ENCODE results near the gene TULP4. TPM values are rescaled to one million over a fixed set of nuclear protein-coding genes. Genes with fewer than 3 reads are reported as not detected.
"Not testable (repeated sequence)": the region's sequence is repeated elsewhere in the genome, so short reads cannot be mapped to it uniquely, and the experiment has no call there.

Gene TULP4
- total and polyA plus RNA-seq, 4 donors: 30.9 to 403 (median 84.8) TPM

DNA sequence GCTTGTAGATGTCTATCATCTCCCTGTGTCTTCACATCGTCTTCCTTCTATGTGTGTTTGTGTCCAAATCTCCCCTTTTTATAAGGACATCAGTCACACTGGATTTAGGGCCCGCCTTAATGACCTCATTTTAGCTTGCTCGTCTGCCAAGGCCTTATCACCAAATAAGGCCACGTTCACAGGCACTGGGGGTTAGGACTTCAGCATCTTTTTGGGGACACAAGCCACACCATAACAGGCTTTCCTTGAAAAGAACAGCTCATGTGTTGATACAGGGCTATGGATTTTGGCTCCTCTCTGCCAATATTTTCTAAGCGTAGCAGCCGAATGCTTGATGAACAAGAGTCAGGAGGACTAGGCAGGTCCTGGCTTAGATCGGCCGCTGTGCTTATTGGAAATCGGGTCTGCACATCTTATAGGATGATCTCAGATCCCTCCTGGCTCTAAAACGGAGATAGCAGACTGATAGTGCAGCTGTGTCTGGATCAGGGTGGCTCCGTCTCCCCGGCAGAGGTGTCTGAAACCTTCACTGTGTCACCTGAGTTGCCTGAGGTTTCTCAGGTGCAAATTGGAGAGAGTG lies 231.4 kb downstream of the TULP4 start:
- Histone ChIP-seq H3K4me1 (ENCODE audit: control insufficient read depth, insufficient read depth, low read length) (peaks cover 23% of the 10 kb centered on the region), H3K27ac (ENCODE audit: low read depth, low read length) (no peak overlapping the region), H3K9me3 (ENCODE audit: control insufficient read depth, insufficient read depth, low read length) (no peaks in the 10 kb centered on the region), H3K36me3 (ENCODE audit: control insufficient read depth, insufficient read depth, low read length) (peaks cover 15% of the 10 kb centered on the region), H3K4me3 (ENCODE audit: low read depth, low read length) (no peak overlapping the region), H3K27me3 (ENCODE audit: control insufficient read depth, insufficient read depth, low read length) (no peaks in the 10 kb centered on the region)
- WGBS (ENCODE audit: insufficient coverage): 90% methylated on average over 12 of the region's 12 CpGs
- no peak for DNase-seq (ENCODE audit: low read depth in 4 of 6, low spot score in 6 of 6)

DNA sequence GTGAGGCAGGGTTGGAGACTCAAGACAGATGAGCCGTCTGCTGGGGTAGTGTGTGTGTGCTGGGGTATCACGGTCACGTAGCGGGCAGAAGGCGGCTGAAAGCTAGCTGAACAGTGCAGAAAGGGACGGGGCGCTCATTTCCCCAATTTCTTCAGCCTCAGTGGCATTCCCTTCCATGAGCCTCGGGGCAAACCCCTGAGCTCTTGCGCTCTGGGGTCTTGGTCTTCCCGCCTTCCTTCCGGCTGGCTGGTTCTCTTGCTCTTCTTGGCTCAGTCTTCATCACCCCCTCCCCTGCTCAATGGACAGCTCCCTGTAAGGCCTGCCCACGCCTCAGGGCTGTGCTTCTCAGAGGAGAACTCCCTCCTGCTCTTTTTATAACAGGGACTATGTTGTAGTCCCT lies 232.2 kb downstream of the TULP4 start:
- Histone ChIP-seq H3K4me1 (ENCODE audit: control insufficient read depth, insufficient read depth, low read length) (peaks cover 27% of the 10 kb centered on the region), H3K4me3 (ENCODE audit: low read depth, low read length) (no peak overlapping the region), H3K27me3 (ENCODE audit: control insufficient read depth, insufficient read depth, low read length) (no peaks in the 10 kb centered on the region), H3K27ac (ENCODE audit: low read depth, low read length) (no peak overlapping the region), H3K36me3 (ENCODE audit: control insufficient read depth, insufficient read depth, low read length) (peaks cover 15% of the 10 kb centered on the region), H3K9me3 (ENCODE audit: control insufficient read depth, insufficient read depth, low read length) (no peaks in the 10 kb centered on the region)
- WGBS (ENCODE audit: insufficient coverage): 84% methylated on average over 9 of the region's 12 CpGs
- no peak for DNase-seq (ENCODE audit: low read depth in 4 of 6, low spot score in 6 of 6)

DNA sequence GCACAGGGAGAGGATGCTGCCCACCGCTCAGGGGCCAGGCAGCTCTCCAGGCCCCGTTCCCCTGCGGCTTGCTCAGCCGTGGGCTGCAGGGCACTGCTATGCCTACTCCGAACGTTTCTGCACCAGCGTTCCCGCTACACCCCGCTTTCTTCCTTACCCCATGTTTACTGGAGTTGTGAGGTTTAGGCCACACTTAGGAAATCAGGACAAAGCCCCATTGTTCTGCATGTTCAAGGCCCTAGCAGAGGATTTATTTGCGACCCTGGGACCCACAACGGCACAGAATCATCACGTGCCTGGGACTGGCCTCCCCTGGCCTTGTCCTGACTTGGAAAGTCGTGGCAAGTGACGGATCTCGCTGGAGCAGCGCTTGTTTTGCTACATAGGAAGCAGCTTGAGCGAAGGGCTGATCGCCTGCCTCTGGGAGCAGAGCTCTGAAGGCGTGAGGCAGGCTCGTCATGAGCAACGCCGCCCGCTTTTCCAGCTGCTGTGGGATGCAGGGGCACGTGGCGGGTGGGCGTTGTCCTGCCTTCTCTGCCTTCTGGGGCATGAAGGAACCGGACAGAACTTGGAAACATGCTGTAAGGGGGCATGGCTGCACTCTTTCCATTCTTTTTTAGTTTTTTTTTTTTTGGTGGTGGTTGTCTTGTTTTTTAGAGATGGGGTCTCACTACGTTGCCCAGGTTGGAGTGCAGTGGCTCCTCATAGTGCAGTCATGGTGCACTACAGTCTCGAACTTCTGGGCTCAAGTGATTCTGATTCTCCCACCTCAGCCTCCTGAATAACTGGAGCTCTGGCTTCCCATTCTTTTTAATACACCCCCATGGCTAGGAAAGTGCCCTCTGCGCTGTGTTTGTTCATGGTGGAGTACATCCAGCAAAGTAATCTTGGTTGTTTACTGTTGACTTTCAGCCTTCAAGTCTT lies 233.0 kb downstream of the TULP4 start:
- no peak for DNase-seq (ENCODE audit: low read depth in 4 of 6, low spot score in 6 of 6)
- Histone ChIP-seq H3K27me3 (ENCODE audit: control insufficient read depth, insufficient read depth, low read length) (no peaks in the 10 kb centered on the region), H3K36me3 (ENCODE audit: control insufficient read depth, insufficient read depth, low read length) (peaks cover 14% of the 10 kb centered on the region), H3K4me1 (ENCODE audit: control insufficient read depth, insufficient read depth, low read length) (peaks cover 26% of the 10 kb centered on the region), H3K27ac (ENCODE audit: low read depth, low read length) (no peak overlapping the region), H3K9me3 (ENCODE audit: control insufficient read depth, insufficient read depth, low read length) (no peaks in the 10 kb centered on the region), H3K4me3 (ENCODE audit: low read depth, low read length) (no peak overlapping the region)
- 79% methylated on average over 28 of the region's 30 CpGs for WGBS (ENCODE audit: insufficient coverage)

DNA sequence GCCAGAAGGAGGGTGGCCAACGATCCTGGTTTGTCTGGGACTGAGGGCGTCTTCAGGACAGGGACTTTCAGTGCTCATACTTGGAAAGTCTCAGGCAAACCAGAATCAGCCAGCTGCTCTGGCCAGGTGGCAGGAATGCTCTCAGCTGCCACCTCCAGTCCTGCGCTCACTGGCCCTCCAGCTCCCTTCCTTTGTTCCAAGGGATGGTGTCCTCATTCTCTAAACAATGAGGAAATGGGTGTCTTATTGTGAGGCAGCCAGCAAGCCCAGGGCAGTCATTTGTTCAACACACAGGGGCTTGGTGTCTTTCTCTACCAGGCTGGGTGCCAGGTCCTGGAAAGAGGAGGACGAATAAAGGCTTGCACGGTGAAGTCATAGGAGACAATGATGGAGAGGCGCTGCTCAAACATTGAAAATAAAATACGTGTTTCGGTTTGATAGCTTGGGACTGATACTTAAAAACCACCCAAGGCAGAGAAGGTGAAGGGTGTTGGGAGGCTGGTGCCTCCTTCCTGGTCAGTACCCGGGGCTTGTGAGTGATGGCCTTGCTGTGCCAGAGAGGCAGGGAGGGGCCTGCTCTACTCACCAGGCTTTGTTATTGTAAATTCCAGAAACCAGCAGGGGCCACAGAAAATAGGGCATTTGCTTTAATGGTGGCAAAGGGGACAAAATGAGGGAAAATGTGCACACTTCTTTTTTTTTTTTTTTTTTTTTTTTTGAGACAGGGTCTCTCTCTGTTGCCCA lies 236.3 kb downstream of the TULP4 start:
- 45% methylated on average over 7 of the region's 9 CpGs for WGBS (ENCODE audit: insufficient coverage)
- H3K4me3 ChIP-seq (ENCODE audit: low read depth, low read length): no peak overlapping the region
- H3K27ac ChIP-seq (ENCODE audit: low read depth, low read length): no peak overlapping the region
- H3K9me3 ChIP-seq (ENCODE audit: control insufficient read depth, insufficient read depth, low read length): no peaks in the 10 kb centered on the region
- peaks cover 24% of the 10 kb centered on the region for H3K4me1 ChIP-seq (ENCODE audit: control insufficient read depth, insufficient read depth, low read length)
- H3K27me3 ChIP-seq (ENCODE audit: control insufficient read depth, insufficient read depth, low read length): no peaks in the 10 kb centered on the region
- H3K36me3 ChIP-seq (ENCODE audit: control insufficient read depth, insufficient read depth, low read length): peaks cover 10% of the 10 kb centered on the region
- peak in 2 of 6 donors; percentile 55 to 69 for DNase-seq (ENCODE audit: low read depth in 4 of 6, low spot score in 6 of 6)

DNA sequence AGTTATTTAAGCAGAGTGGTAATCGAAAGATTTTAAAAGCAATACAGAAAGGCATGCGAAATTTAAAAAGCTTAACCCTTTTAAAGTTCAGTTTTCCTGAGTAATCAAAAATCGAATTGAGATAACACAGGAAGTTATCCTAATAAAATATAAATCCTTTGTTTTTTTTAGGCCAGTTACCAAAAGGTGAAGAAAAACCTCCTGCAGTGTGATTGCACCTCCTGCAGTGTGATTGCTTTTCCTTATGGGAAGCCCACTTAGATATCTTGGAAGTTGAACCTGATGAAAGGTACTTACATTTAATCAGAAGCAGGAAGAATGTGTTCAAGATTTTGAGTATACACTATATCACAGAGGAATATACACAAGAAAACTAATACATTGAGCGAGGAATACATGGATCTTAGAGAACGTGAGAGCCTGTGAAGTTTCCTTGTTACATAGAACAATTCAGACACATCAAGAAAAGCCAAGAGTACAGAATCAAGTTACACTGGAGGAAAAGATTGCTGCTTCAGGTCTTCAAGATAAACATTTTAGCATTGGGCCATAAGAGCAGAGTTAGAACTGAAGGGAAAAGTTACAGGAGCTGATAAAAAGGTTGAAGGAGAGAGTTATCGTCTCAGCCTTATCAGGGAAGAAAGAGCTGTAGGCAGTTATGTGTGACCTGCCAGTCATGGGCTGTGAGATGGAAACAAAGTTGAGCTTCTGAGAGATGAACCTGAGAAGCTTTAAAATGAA lies 240.0 kb downstream of the TULP4 start:
- Histone ChIP-seq H3K9me3 (ENCODE audit: control insufficient read depth, insufficient read depth, low read length) (no peaks in the 10 kb centered on the region), H3K4me1 (ENCODE audit: control insufficient read depth, insufficient read depth, low read length) (peaks cover 17% of the 10 kb centered on the region), H3K36me3 (ENCODE audit: control insufficient read depth, insufficient read depth, low read length) (peaks cover 4% of the 10 kb centered on the region), H3K27me3 (ENCODE audit: control insufficient read depth, insufficient read depth, low read length) (no peaks in the 10 kb centered on the region), H3K27ac (ENCODE audit: low read depth, low read length) (no peak overlapping the region), H3K4me3 (ENCODE audit: low read depth, low read length) (no peak overlapping the region)
- DNase-seq (ENCODE audit: low read depth in 4 of 6, low spot score in 6 of 6): no peak
- WGBS (ENCODE audit: insufficient coverage): 94% methylated on average over 2 of the region's 6 CpGs

DNA sequence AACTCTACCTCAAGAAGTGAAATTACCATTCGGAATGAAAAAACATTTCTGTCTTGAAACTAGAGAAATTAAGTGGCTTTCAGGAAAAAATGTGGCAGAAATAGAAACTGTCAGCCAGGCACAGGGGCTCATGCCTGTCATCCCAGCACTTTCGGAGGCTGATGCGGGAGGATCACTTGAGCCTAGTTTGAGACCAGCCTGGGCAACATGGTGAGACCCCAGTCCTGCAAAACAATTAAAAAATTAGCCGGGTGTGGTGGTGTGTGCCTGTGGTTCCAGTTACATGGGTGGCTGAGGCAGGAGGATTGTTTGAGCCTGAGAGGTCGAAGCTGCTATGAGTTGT lies 240.5 kb downstream of the TULP4 start:
- Histone ChIP-seq H3K9me3 (ENCODE audit: control insufficient read depth, insufficient read depth, low read length) (no peaks in the 10 kb centered on the region), H3K36me3 (ENCODE audit: control insufficient read depth, insufficient read depth, low read length) (no peaks in the 10 kb centered on the region), H3K4me1 (ENCODE audit: control insufficient read depth, insufficient read depth, low read length) (peaks cover 13% of the 10 kb centered on the region), H3K27me3 (ENCODE audit: control insufficient read depth, insufficient read depth, low read length) (no peaks in the 10 kb centered on the region), H3K4me3 (ENCODE audit: low read depth, low read length) (no peak overlapping the region), H3K27ac (ENCODE audit: low read depth, low read length) (no peak overlapping the region)
- 98% methylated on average over 4 of the region's 5 CpGs for WGBS (ENCODE audit: insufficient coverage)
- DNase-seq (ENCODE audit: low read depth in 4 of 6, low spot score in 6 of 6): no peak

DNA sequence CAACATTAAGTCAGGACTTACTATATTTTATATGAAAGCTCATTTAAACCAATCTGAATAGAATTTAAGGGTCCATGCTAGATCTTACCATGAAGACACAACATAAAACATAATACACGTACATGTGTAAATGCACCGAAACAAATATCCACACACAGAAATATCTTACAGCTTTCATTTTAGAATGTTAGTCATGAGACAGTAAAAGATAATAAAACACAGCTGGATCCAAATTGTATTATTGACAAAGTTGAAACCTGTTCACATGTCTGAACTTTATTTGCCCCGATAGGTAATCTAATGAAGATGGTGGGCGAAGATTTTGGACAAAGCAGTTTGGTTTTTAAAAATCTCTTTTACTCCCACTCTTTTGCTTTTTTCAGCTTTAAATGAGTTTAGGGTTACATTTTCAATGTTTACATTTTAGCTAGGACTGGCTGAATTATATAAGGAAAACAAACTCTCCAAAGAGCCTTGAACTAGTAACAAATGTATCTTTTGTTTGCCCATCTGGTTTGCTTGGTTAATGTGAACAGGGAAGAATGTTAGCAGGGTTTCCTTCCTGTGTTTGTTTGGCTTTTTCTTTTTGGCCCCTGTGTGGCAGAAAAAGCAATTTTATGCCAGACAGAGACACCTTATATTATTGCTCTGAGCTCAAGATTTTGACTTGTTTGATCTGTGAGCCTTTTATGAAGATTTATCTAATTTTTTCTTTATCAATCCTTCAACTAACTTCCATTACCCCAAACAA lies 242.5 kb downstream of the TULP4 start:
- H3K27ac ChIP-seq (ENCODE audit: low read depth, low read length): no peak overlapping the region
- no peaks in the 10 kb centered on the region for H3K27me3 ChIP-seq (ENCODE audit: control insufficient read depth, insufficient read depth, low read length)
- WGBS (ENCODE audit: insufficient coverage): no CpG with 5 or more reads among the region's 4 CpGs

DNA sequence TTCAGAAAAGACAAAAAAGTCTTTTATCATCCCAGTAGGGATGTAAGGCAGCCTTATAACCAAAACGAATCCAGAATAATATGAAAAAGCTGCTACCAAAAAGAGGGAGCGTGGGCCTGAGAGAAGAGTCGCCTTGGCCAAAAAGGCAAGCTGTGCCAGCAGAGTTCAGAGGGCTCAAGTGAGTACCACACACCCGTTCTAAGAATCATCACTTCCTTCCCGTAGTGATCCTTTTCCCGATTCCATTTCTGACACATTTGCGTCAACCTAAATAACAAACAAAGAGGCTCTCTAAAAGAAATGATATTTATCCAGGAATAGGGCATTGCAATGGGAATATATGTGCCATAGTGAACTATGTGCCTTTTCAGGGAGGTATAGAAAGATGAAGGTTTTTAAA lies 243.8 kb downstream of the TULP4 start:
- Histone ChIP-seq H3K9me3 (ENCODE audit: control insufficient read depth, insufficient read depth, low read length) (no peaks in the 10 kb centered on the region), H3K27me3 (ENCODE audit: control insufficient read depth, insufficient read depth, low read length) (no peaks in the 10 kb centered on the region), H3K27ac (ENCODE audit: low read depth, low read length) (no peak overlapping the region), H3K36me3 (ENCODE audit: control insufficient read depth, insufficient read depth, low read length) (no peaks in the 10 kb centered on the region), H3K4me1 (ENCODE audit: control insufficient read depth, insufficient read depth, low read length) (peaks cover 11% of the 10 kb centered on the region), H3K4me3 (ENCODE audit: low read depth, low read length) (no peak overlapping the region)
- no peak for DNase-seq (ENCODE audit: low read depth in 4 of 6, low spot score in 6 of 6)
- 72% methylated on average over 3 of the region's 7 CpGs for WGBS (ENCODE audit: insufficient coverage)

More for the DNA sequence above, 242.5 kb downstream of the TULP4 start:
- Histone ChIP-seq H3K4me1 (ENCODE audit: control insufficient read depth, insufficient read depth, low read length) (peaks cover 5% of the 10 kb centered on the region), H3K4me3 (ENCODE audit: low read depth, low read length) (no peak overlapping the region), H3K36me3 (ENCODE audit: control insufficient read depth, insufficient read depth, low read length) (no peaks in the 10 kb centered on the region), H3K9me3 (ENCODE audit: control insufficient read depth, insufficient read depth, low read length) (no peaks in the 10 kb centered on the region)
- no peak for DNase-seq (ENCODE audit: low read depth in 4 of 6, low spot score in 6 of 6)

DNA sequence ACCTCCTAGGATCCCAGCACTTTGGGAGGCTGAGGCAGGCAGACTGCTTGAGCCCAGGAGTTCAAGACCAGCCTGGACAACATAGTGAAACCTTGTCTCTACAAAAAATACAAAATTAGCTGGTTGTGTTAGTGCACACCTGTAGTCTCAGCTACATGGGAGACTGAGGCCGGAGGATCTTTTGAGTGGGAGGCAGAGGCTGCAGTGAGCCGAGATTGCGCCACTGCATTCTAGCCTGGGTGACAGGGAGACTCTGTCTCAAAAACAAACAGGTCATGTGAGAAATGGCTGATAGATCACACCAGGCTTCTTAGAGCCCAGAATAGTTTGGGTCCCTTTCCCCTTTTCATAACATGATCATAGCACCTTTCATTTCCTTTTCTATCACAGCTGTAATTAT lies 244.8 kb downstream of the TULP4 start:
- not testable (repeated sequence) for H3K27me3 ChIP-seq (ENCODE audit: control insufficient read depth, insufficient read depth, low read length); H3K4me3 ChIP-seq (ENCODE audit: low read depth, low read length); H3K36me3 ChIP-seq (ENCODE audit: control insufficient read depth, insufficient read depth, low read length); DNase-seq (ENCODE audit: low read depth in 4 of 6, low spot score in 6 of 6); H3K27ac ChIP-seq (ENCODE audit: low read depth, low read length); H3K9me3 ChIP-seq (ENCODE audit: control insufficient read depth, insufficient read depth, low read length)
- WGBS (ENCODE audit: insufficient coverage): no CpG with 5 or more reads among the region's 3 CpGs
- peaks cover 20% of the 10 kb centered on the region for H3K4me1 ChIP-seq (ENCODE audit: control insufficient read depth, insufficient read depth, low read length)

All from spinal cord (tissue), 10 donors.